OCI-LY7 (cell line): ENCODE data around the gene GRIN3B. TPM values are rescaled to one million over a fixed set of nuclear protein-coding genes. Genes with fewer than 3 reads are reported as not detected.

ENCODE experiments used
- BruUV-seq: library from RNA; stranded (reverse); fragments of 400-500 nt; replicated peaks from 2 replicates; lab custom pipeline; 2021; lab: Mats Ljungman, UMichigan
- CTCF ChIA-PET: fragments of 300-600 bp; sonication (Branson Sonifier 250); formaldehyde crosslinking; loops from one replicate; lab custom pipeline; 2022; ENCODE audit warnings: antibody characterized with exemption; ENCODE audit not compliant: unreplicated experiment; lab: Charles Lee
- POLR2A ChIA-PET: fragments of 300-600 bp; sonication (Branson Sonifier 250); formaldehyde crosslinking; loops from one replicate; lab custom pipeline; 2022; ENCODE audit warnings: antibody characterized with exemption; lab: Charles Lee
- DNase-seq: peaks from one replicate; pipeline ENCODE4 v3.0.0-alpha.2; 2015; ENCODE audit warnings: low spot score
- H2AFZ ChIP-seq: fragments of 200-600 bp; sonication (generic), shearing (Covaris generic); 2 replicates; pipeline ENCODE4 v1.6.1; 2014; ENCODE audit warnings: mild to moderate bottlenecking, antibody characterized with exemption, low read length, moderate library complexity
- H3K27ac ChIP-seq: fragments of 200-600 bp; sonication (generic); 2 replicates; pipeline ENCODE4 v1.5.1; 2014; ENCODE audit warnings: mixed run types, low read depth, mild to moderate bottlenecking, moderate library complexity, low read length, inconsistent platforms; ENCODE audit not compliant: poor library complexity, severe bottlenecking
- H3K36me3 ChIP-seq: fragments of 200-600 bp; sonication (generic); 2 replicates; pipeline ENCODE4 v1.6.1; 2014; ENCODE audit warnings: mild to moderate bottlenecking, antibody characterized with exemption, low read length, moderate library complexity, mixed read lengths; ENCODE audit not compliant: insufficient read depth
- H3K4me1 ChIP-seq: fragments of 200-600 bp; sonication (generic); 2 replicates; pipeline ENCODE4 v1.5.1; 2014; ENCODE audit warnings: mild to moderate bottlenecking, low read length; ENCODE audit not compliant: insufficient read depth, poor library complexity, severe bottlenecking
- H3K4me2 ChIP-seq: fragments of 200-600 bp; sonication (generic); 2 replicates; pipeline ENCODE4 v1.6.1; 2014; ENCODE audit warnings: mild to moderate bottlenecking, low read length
- H3K4me3 ChIP-seq: fragments of 200-600 bp; sonication (generic); 2 replicates; pipeline ENCODE4 v1.5.1; 2014; ENCODE audit warnings: mild to moderate bottlenecking, low read depth, low read length; ENCODE audit not compliant: poor library complexity, severe bottlenecking
- H3K79me2 ChIP-seq: fragments of 200-600 bp; sonication (generic); 2 replicates; pipeline ENCODE4 v1.6.1; 2016; ENCODE audit warnings: low read depth, mild to moderate bottlenecking, low read length, moderate library complexity, mixed read lengths; ENCODE audit not compliant: insufficient read depth
- H3K9me2 ChIP-seq: fragments of 200-600 bp; sonication (generic); 2 replicates; pipeline ENCODE4 v1.6.1; 2016; ENCODE audit warnings: mild to moderate bottlenecking, low read length, mixed read lengths; ENCODE audit not compliant: insufficient read depth
- H3K9me3 ChIP-seq: fragments of 200-600 bp; sonication (generic); 2 replicates; pipeline ENCODE4 v1.6.1; 2014; ENCODE audit warnings: mild to moderate bottlenecking, mixed run types, low read length, mixed read lengths
- H4K20me1 ChIP-seq: fragments of 200-600 bp; sonication (generic); 2 replicates; pipeline ENCODE4 v1.6.1; 2014; ENCODE audit warnings: mild to moderate bottlenecking, antibody characterized with exemption, low read length, moderate library complexity, mixed read lengths; ENCODE audit not compliant: insufficient read depth
- CTCF ChIP-seq: fragments of 200-600 bp; sonication (generic); conservative IDR thresholded peaks from 2 replicates; pipeline ENCODE4 v1.5.1; 2014; ENCODE audit warnings: mild to moderate bottlenecking, antibody characterized with exemption, low read length, moderate library complexity, mixed read lengths
- EZH2phosphoT487 ChIP-seq: fragments of 200-600 bp; sonication (generic); IDR thresholded peaks from 2 replicates; pipeline ENCODE4 v1.6.1; 2018; ENCODE audit warnings: low read depth, borderline replicate concordance, mild to moderate bottlenecking, mixed run types, antibody characterized with exemption, low read length, moderate library complexity, mixed read lengths
- intact Hi-C: fragments of 100-400 bp; cut with micrococcal nuclease; formaldehyde crosslinking; loops from one replicate; pipeline ENCODE4 v1.10.0; 2022; ENCODE audit not compliant: unreplicated experiment
- total RNA-seq, 2 experiments: library from RNA; depleted of rRNA in 1 of 2; stranded (reverse); fragments of >200 nt in 1 of 2; shearing (Covaris generic) in 1 of 2; gene quantifications; 2 replicates each; pipeline ENCODE4 v1.2.3, GENCODE V29; 2014 to 2022

GRIN3B gene
- total RNA-seq, 2 experiments from 2014 or later = not detected

DNA sequence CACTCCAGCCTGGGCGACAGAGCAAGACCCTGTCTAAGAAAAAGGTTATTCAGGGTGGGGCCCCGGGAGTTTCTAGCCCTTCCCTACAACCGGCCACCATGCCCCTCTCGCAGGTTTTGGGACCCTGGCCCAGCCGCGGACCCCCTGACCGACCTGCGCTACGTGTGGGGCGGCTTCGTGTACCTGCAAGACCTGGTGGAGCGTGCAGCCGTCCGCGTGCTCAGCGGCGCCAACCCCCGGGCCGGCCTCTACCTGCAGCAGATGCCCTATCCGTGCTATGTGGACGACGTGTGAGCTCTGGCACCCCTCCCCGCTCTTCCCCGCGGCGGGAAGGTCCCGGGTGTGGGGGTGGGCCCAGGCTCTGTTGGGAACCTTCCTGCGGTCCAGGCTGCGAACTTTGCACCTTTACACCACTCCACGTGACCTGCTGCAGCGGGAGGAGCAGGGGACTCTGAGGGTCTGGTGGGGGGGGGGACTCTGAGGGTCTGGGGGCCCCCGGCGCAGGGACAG is 46.0 kb downstream of the GRIN3B start:
- DNase-seq = no peak
- Histone ChIP-seq H3K9me2 (no peaks in the 10 kb centered on the region), H3K4me2 (no peak overlapping the region; the same call in 1 of the 2 replicates), H3K4me1 (peaks cover 27% of the 10 kb centered on the region), H3K4me3 (no peak overlapping the region), H3K36me3 (peaks cover 18% of the 10 kb centered on the region; the same call in 1 of the 2 replicates), H2AFZ (no peak overlapping the region), H4K20me1 (no peaks in the 10 kb centered on the region; the same call in 1 of the 2 replicates), H3K79me2 (no peaks in the 10 kb centered on the region), H3K9me3 (no peaks in the 10 kb centered on the region), H3K27ac (no peak overlapping the region)
- TF ChIP-seq EZH2phosphoT487 (no peak), CTCF (no peak)
- BruUV-seq = no TSS peak
- intact Hi-C loops = no loop called here
- ChIA-PET POLR2A (no interaction called here), CTCF (no interaction called here)

- no peak overlapping the region for H3K4me3 ChIP-seq
- no peaks in the 10 kb centered on the region for H4K20me1 ChIP-seq
- BruUV-seq = no TSS peak
- no peak overlapping the region for H3K4me2 ChIP-seq
- peaks cover 20% of the 10 kb centered on the region for H3K4me1 ChIP-seq
- POLR2A ChIA-PET = interaction anchor here (0.6 kb wide), 1 partner anchor 28 kb away, joined by 3 read pairs; no protein-coding TSS in a partner anchor
- CTCF ChIA-PET = interaction anchor here (0.8 kb wide), 1 partner anchor 28 kb away, joined by 3 read pairs; no protein-coding TSS in a partner anchor
- intact Hi-C loops = no loop called here
- no peaks in the 10 kb centered on the region for H3K79me2 ChIP-seq
- DNase-seq = no peak
- H2AFZ ChIP-seq = no peak overlapping the region
- TF ChIP-seq CTCF (no peak), EZH2phosphoT487 (no peak)
- H3K9me2 ChIP-seq = no peaks in the 10 kb centered on the region
- H3K27ac ChIP-seq = no peak overlapping the region
- peaks cover 18% of the 10 kb centered on the region; the same call in 1 of the 2 replicates for H3K36me3 ChIP-seq
- no peaks in the 10 kb centered on the region for H3K9me3 ChIP-seq
These were observed 46.8 kb downstream of the GRIN3B start for GRCh38 chr19:1046836-1047695.
